ENCODE data around the gene TBKBP1.

Gene TBKBP1

DNA sequence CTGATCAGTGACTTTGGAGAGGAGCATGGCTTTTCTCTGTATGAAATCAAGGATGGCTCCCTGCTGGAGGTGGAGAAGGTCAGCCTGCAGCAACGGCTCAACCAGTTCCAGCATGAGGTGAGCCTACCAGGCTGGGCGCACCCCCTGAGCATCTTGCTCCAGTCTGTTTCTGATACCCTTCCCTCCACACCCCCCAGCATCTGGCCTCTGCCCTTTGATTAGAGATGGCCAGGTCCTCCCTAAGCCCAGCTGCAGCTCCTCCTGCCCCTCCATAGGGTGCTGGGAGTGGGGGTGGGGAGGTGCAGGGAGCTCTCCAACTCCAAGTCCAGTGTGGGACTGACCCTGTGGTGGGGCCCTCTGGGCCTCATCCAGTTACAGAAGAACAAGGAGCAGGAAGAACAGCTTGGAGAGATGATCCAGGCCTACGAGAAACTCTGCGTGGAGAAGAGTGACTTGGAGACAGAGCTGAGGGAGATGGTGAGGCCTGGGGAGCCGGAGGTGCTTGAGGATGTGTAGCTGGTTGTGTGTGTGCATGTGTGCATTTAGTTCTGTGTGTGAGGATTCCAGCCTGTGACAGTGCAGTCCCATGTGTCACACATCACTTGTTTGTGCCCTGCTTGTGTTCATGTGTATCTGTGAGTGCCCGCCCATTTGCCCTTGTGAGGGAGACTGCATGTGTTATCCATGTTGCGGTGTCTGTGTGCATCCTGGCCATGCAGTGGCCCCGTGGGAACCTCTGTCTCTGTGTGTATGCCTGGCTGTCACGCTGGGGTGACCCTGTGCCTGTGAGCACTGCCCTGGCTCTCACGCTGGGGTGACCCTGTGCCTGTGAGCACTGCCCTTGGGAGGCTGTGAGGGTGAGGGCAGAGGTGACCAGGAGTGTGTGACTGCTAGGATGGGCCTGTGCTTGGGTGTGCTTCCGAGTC is 3.0 kb downstream of the TBKBP1 start:
- H3K4me3 ChIP-seq (ENCODE audit: insufficient read depth in 1 of 2, low read depth in 1 of 2, low read length in 2 of 2): peak overlapping the region in 1 of 2 experiments; percentile 9
- H3K14ac ChIP-seq (ENCODE audit: low read length in 2 of 2): no peak overlapping the region
- H3K18ac ChIP-seq (ENCODE audit: low read depth in 1 of 2, low read length in 2 of 2): no peak overlapping the region
- H3K4me2 ChIP-seq (ENCODE audit: low read length, poor library complexity, severe bottlenecking): no peak overlapping the region
- no peaks in the 10 kb centered on the region for H3K9me3 ChIP-seq (ENCODE audit: control insufficient read depth, low read length)
- H3K79me1 ChIP-seq (replicated peaks; ENCODE audit: low read length, poor library complexity, severe bottlenecking): peaks cover 4% of the 10 kb centered on the region
- H3K4me1 ChIP-seq (ENCODE audit: control insufficient read depth, insufficient read depth, low read depth, low read length): peaks cover 29% of the 10 kb centered on the region
- no peak overlapping the region for H3K4ac ChIP-seq (ENCODE audit: low read depth in 1 of 2, low read length in 2 of 2)
- H2BK120ac ChIP-seq (ENCODE audit: low read depth, low read length): no peak overlapping the region
- 88% methylated on average over 10 of the region's 11 CpGs for WGBS
- H3K9ac ChIP-seq (ENCODE audit: low read length): peak overlapping the region; percentile 89
- H3K27me3 ChIP-seq (ENCODE audit: control insufficient read depth in 1 of 2, insufficient read depth in 1 of 2, low read length in 2 of 2): no peaks in the 10 kb centered on the region
- DNase-seq: no peak
- no peak overlapping the region for H2BK5ac ChIP-seq (ENCODE audit: low read depth, low read length, poor library complexity, severe bottlenecking)
- no peak overlapping the region for H2AK5ac ChIP-seq (ENCODE audit: low read length, severe bottlenecking)
- H4K91ac ChIP-seq (ENCODE audit: low read length): peak overlapping the region; percentile 52
- no peak overlapping the region for H3K23ac ChIP-seq (ENCODE audit: low read length in 2 of 2)
- H4K8ac ChIP-seq (ENCODE audit: low read length): no peak overlapping the region
- H3K27ac ChIP-seq (ENCODE audit: low read length, poor library complexity, severe bottlenecking): no peak overlapping the region
- peaks cover 49 to 52% of the 10 kb centered on the region in 2 experiments for H3K36me3 ChIP-seq (ENCODE audit: control insufficient read depth in 1 of 2, insufficient read depth in 2 of 2, low read depth in 1 of 2, low read length in 2 of 2)
- no peak overlapping the region for H2BK15ac ChIP-seq (ENCODE audit: low read depth, poor library complexity, severe bottlenecking)
- no peak overlapping the region for H2BK12ac ChIP-seq (ENCODE audit: low read length in 2 of 2)
- no peak overlapping the region for H2AFZ ChIP-seq (ENCODE audit: low read depth, low read length)

DNA sequence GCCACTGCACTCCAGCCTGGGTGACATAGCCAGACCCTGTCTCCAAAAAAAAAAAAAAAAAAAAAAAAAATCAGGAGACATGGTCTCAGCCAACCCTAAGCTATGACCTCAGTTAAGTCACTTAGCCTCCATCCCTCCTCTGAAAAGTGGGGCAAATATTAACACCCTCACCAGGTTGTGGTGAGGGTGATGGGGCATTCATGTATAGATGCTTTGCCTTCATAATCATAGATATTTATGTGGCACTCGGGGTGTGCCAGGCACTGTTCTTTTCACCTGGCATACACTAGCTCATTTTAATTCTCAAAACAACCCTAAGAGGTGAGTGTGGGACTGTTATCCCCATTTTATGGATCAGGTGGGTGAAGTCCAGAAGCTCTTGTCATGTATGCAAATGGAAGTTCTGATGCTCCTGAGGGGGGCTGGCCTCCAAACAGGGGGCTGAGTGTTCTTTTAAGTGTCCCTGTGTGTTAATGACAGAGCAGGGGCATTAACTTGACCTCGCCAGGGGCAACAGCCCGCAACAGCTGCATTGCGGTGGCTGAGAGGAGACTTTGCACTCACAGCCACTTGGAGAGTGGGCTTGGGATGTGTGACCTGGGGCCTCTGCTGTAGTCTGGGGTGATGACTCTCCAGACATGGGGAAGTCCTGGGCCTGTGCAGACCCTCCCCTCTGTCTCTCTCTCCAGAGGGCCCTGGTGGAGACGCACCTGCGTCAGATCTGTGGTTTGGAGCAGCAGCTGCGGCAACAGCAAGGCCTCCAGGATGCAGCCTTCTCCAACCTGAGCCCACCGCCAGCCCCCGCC is 4.1 kb downstream of the TBKBP1 start:
- Histone ChIP-seq H3K9ac (ENCODE audit: low read length) (no peak overlapping the region), H3K18ac (ENCODE audit: low read depth in 1 of 2, low read length in 2 of 2) (no peak overlapping the region), H2BK15ac (ENCODE audit: low read depth, poor library complexity, severe bottlenecking) (no peak overlapping the region), H3K36me3 (ENCODE audit: control insufficient read depth in 1 of 2, insufficient read depth in 2 of 2, low read depth in 1 of 2, low read length in 2 of 2) (peaks cover 52 to 63% of the 10 kb centered on the region in 2 experiments), H3K27ac (ENCODE audit: low read length, poor library complexity, severe bottlenecking) (no peak overlapping the region), H3K27me3 (ENCODE audit: control insufficient read depth in 1 of 2, insufficient read depth in 1 of 2, low read length in 2 of 2) (no peaks in the 10 kb centered on the region), H3K23ac (ENCODE audit: low read length in 2 of 2) (no peak overlapping the region), H2BK12ac (ENCODE audit: low read length in 2 of 2) (no peak overlapping the region), H3K9me3 (ENCODE audit: control insufficient read depth, low read length) (no peaks in the 10 kb centered on the region), H3K79me1 (replicated peaks; ENCODE audit: low read length, poor library complexity, severe bottlenecking) (peaks cover 8% of the 10 kb centered on the region), H2AK5ac (ENCODE audit: low read length, severe bottlenecking) (no peak overlapping the region), H3K14ac (ENCODE audit: low read length in 2 of 2) (no peak overlapping the region), H3K4me1 (ENCODE audit: control insufficient read depth, insufficient read depth, low read depth, low read length) (peaks cover 24% of the 10 kb centered on the region), H4K8ac (ENCODE audit: low read length) (no peak overlapping the region), H2BK120ac (ENCODE audit: low read depth, low read length) (no peak overlapping the region), H3K4ac (ENCODE audit: low read depth in 1 of 2, low read length in 2 of 2) (no peak overlapping the region), H2BK5ac (ENCODE audit: low read depth, low read length, poor library complexity, severe bottlenecking) (no peak overlapping the region), H2AFZ (ENCODE audit: low read depth, low read length) (no peak overlapping the region), H4K91ac (ENCODE audit: low read length) (peak overlapping the region; percentile 21), H3K4me2 (ENCODE audit: low read length, poor library complexity, severe bottlenecking) (no peak overlapping the region), H3K4me3 (ENCODE audit: insufficient read depth in 1 of 2, low read depth in 1 of 2, low read length in 2 of 2) (no peak overlapping the region)
- 66% methylated on average over 6 of the region's 9 CpGs for WGBS
- DNase-seq: no peak

DNA sequence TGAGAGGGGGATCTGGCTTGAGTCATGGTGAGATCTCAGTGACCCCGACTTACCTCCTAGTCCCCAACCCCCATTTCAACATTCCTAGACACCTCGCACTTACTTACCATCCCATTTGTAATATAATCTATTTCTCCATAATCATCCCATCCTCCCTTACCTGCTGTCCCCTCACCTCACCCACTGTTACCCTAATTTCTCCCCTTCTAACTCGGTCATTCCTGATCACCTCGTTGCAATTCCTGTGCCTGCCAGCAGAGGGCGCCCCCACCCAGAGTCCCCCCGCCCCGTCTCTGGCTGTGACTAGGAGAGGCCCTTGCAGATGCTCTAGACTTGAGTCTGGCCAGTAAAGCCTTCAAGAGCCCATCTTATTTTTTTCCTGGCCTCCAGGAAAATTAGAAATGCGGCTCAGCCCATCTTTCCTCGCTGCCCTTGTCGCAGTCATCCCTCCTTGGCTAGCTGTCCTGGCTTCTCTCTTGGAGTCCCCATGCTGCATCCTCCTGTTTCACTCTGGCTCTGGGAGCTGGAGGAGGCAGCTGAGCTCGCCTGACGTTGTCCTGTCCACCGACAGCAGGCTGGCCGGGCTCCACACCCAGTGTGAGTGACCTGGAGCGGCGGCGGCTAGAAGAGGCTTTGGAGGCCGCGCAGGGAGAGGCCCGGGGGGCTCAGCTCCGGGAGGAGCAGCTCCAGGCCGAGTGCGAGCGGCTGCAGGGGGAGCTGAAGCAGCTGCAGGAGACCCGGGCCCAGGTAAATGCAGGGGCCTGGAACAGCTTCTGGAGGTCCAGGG is 5.0 kb downstream of the TBKBP1 start:
- H3K18ac ChIP-seq (ENCODE audit: low read depth in 1 of 2, low read length in 2 of 2): no peak overlapping the region
- no peak overlapping the region for H2BK120ac ChIP-seq (ENCODE audit: low read depth, low read length)
- H2AFZ ChIP-seq (ENCODE audit: low read depth, low read length): no peak overlapping the region
- H3K4me2 ChIP-seq (ENCODE audit: low read length, poor library complexity, severe bottlenecking): no peak overlapping the region
- no peaks in the 10 kb centered on the region for H3K27me3 ChIP-seq (ENCODE audit: control insufficient read depth in 1 of 2, insufficient read depth in 1 of 2, low read length in 2 of 2)
- H2BK15ac ChIP-seq (ENCODE audit: low read depth, poor library complexity, severe bottlenecking): no peak overlapping the region
- H3K4me3 ChIP-seq (ENCODE audit: insufficient read depth in 1 of 2, low read depth in 1 of 2, low read length in 2 of 2): no peak overlapping the region
- no peak overlapping the region for H3K14ac ChIP-seq (ENCODE audit: low read length in 2 of 2)
- H3K4ac ChIP-seq (ENCODE audit: low read depth in 1 of 2, low read length in 2 of 2): no peak overlapping the region
- H4K8ac ChIP-seq (ENCODE audit: low read length): no peak overlapping the region
- no peak overlapping the region for H2AK5ac ChIP-seq (ENCODE audit: low read length, severe bottlenecking)
- no peak overlapping the region for H4K91ac ChIP-seq (ENCODE audit: low read length)
- H3K9ac ChIP-seq (ENCODE audit: low read length): no peak overlapping the region
- WGBS: 66% methylated on average over 25 of the region's 25 CpGs
- peaks cover 21% of the 10 kb centered on the region for H3K4me1 ChIP-seq (ENCODE audit: control insufficient read depth, insufficient read depth, low read depth, low read length)
- H3K23ac ChIP-seq (ENCODE audit: low read length in 2 of 2): no peak overlapping the region
- no peaks in the 10 kb centered on the region for H3K9me3 ChIP-seq (ENCODE audit: control insufficient read depth, low read length)
- peaks cover 8% of the 10 kb centered on the region for H3K79me1 ChIP-seq (replicated peaks; ENCODE audit: low read length, poor library complexity, severe bottlenecking)
- peak; percentile 53 for DNase-seq
- peaks cover 59 to 68% of the 10 kb centered on the region in 2 experiments for H3K36me3 ChIP-seq (ENCODE audit: control insufficient read depth in 1 of 2, insufficient read depth in 2 of 2, low read depth in 1 of 2, low read length in 2 of 2)
- H2BK5ac ChIP-seq (ENCODE audit: low read depth, low read length, poor library complexity, severe bottlenecking): no peak overlapping the region
- no peak overlapping the region for H3K27ac ChIP-seq (ENCODE audit: low read length, poor library complexity, severe bottlenecking)
- no peak overlapping the region for H2BK12ac ChIP-seq (ENCODE audit: low read length in 2 of 2)

All from mesenchymal stem cell (in vitro differentiated cells and primary cell).